OCI-M2 (cell line): ENCODE data around the gene ATP6V1G1.
"Not testable (repeated sequence)": the region's sequence is repeated elsewhere in the genome, so short reads cannot be mapped to it uniquely, and the experiment has no call there.

Experiments
- DNase-seq: peaks from one replicate; lab custom pipeline; 2025; ENCODE audit not compliant: unreplicated experiment; lab: John Stamatoyannopoulos, UW

The ATP6V1G1 gene, protein sequence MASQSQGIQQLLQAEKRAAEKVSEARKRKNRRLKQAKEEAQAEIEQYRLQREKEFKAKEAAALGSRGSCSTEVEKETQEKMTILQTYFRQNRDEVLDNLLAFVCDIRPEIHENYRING

DNA sequence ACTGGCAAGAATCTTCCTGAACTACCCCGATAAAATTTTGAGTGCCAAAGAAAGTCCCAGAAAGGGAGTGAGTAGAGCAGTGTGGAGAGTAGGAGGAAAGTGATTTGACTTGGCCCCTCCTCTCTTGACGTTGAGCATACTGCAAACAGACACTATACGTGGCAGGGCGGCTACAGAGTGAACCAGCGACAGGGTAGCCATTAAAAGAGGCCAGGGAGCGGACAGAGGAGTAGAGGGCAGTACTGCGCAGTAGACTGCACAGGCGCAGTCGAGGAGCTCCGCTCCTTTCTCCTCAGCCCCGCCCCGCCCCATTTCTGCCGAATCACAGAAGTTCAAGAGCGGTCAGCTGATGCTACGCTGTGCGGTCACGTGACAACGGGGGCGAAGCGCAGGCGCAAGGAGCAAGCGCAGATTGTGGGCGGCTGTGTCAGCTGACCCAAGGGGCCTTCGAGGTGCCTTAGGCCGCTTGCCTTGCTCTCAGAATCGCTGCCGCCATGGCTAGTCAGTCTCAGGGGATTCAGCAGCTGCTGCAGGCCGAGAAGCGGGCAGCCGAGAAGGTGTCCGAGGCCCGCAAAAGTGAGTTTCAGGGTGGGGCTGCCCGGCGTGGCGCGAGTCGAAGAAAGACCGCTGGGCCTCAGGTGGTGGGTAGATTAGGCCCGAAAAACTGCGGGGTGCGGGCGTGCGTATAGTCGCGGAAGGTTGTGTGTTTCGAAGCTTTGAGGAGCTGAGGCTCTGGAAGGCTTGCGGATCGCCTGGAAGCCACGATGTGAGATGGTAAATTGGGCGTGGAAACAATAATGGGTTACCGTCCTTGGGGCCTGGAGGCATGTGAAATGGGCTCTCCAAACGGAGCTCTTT lies at the start of gene ATP6V1G1:
Gene ATP6V1G1 (plus strand): TSS at position 425 of the 858 bp plus-strand sequence. CDS start 70 bp downstream, at position 495.
- DNase-seq = peak; percentile 77

DNA sequence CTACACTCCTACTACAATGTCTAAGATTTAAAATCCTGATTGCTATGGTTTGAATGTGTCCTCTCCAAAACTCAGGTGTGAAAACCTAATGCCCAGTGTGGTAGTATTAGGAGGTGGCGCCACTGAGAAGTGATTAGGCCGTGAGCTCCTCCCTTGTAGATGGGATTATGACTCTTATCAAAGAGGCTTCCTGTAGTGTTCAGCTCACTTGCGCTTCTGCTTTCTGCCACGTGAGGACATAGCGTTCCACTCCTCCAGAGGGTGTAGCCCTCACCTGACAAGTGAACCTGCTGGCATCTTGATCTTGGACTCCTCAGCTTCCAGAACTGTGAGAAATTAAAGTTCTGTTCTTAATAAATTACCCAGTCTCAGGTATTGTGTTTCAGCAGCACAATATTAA lies 49.3 kb upstream of the ATP6V1G1 start:
- DNase-seq = no peak

DNA sequence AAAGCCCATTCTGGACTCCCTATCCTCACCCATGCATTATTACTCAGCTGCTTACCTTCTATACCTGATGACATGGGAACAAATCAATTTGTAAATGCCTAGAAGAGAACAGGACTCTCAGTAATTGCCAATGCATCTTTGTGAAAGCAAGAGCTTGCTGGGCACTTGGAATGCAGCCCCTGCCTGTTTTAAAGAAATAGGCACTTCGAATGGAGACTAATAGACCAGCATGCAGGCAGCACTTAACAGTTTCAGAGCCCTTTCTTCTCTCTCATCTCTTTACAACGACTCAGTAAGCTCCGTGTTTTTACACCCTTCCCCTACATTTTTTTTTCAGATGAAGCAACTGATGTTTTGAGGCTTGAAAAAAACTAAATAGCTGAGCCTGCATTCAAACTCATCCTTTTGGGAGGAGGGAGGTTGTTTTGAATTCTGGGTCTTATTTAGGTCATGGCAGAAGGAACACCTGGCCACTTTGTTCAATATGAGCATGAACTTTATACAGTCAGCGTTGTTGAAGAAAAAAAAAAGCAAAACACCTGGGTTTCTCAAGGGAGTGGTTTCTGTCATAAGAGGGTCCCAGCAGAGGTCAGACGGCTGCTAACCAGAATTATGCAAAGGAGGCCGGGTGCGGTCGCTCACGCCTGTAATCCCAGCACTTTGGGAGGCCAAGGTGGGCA lies 47.7 kb upstream of the ATP6V1G1 start:
- no peak for DNase-seq

DNA sequence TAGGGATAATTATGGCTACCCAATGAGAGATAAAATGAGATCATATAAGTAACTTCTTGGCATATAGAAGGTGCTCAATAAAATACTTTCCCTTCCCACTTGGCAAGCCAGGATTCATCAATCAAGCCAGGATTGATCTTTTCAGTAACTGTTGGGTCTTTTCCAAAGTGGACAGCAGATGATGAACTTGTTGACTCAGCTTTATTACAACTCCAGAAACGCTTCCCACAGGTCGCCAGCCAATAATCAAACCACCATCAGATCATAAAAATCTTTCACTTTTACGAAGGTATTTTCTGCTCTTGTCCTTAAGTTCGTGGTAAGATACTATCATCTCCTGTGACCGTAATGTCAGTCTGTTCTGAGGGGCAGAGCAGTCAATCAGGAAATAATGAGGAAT lies 42.5 kb upstream of the ATP6V1G1 start:
- DNase-seq = no peak

DNA sequence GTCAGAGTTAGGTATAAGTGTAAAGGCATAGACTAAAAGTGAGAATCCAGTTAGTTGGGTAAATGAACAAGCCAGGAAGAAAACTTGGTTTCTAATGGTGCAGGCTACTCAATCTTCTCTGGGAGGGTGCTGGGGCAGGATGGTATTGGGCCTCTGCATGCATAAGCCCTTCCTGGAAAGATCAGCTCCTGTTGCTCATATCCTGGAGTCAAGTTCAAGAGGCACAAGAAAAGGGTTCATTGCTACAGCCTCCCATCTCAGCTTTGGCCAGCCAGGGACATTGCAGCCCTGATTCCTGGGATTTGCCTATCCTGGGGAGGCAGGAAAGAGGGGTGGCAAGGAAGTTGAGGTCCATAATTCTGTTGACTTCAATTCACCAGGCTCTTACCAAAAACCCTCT lies 40.7 kb upstream of the ATP6V1G1 start:
- DNase-seq = no peak

DNA sequence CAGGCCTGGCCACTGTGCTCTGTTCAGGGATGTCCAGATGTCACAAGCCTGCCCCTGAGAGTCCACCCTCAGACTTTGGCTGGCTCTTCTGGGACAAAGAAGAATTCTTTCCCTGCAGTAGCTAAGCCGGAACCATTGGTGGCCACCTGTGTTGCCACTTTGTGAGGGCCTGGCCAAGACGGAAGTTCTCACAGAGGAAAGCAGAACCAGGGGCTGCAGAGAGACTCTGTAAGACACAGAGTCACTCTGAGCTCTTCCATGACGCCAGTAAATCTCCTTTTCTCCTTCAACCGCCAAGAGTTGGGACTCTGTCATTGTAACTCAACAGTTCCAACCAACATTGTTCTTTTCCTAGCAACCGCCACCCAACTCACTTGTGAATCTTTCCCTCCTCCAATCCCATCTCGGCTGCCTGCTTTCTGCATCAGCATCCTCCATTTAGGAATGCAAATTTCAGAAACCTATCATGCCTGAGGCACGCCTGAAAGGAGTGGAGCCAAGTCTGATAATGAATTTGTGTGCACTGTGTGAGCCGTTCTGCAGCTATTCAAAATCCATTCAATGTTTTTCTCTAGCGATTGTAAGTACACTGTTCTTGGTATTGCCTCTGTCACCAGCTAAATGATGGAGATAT lies 37.8 kb upstream of the ATP6V1G1 start:
- no peak for DNase-seq

DNA sequence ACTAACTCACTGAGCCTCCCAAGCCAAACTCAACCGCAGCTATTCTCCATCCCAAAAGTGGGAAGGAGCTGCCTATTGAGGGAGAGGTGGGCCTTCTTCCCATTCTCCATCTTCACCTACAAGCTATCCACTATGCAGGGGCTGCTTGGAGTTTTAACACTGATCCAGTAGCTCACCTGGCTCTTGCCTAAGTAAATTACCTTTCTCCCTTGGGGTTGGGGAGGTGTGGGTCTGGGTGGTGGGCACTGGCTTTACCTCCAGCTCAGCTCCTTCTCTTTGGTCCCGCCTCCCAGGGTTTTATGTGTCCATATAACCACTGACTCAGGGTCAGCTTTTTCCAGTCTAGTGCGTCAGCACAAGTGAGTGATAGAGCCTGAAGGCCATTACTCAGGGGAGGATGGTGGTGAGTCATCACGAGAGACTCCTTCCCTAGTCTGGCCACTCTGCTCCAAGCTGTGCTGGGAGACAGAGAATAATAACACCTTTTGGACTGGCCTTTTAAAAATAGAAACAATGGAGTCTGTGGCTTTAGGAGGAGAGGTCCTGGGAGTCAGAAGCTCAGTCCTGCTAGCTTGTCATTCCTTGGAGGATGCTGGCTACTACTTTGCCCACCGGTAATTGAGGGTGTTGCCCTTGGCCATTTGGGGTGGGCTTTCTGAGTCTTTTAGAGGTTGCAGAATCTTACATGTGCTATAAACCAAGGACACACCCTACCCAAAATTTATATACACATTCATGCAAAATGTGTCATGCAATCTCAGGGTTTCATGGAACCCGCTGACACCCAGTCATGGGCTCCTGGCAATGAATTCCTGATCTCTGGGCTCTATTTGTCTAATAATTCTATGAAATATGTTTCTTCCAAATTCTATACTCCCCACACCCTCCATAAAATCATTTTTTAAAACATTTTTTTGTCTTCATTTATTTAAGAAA lies 35.6 kb upstream of the ATP6V1G1 start:
- no peak for DNase-seq

DNA sequence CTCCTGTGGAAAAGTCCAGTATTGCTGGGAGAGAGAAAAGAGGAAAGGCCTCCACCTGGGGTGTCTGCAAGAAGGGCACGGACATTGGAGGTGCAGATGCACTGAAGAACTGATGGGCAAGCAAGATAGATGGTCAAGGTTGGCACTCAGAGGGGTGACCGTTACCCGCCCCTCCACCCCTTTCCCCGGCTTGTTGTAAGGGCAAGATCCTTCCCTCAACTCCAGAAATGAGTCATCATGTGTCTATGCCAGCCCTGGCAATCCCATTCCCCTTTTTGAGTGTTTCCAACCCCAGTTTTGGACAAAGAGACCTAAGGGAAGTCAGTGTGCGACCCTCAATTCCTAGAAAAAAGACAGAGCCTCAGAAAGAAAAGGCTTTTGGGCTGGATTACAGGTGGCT lies 34.9 kb upstream of the ATP6V1G1 start:
- DNase-seq = no peak

DNA sequence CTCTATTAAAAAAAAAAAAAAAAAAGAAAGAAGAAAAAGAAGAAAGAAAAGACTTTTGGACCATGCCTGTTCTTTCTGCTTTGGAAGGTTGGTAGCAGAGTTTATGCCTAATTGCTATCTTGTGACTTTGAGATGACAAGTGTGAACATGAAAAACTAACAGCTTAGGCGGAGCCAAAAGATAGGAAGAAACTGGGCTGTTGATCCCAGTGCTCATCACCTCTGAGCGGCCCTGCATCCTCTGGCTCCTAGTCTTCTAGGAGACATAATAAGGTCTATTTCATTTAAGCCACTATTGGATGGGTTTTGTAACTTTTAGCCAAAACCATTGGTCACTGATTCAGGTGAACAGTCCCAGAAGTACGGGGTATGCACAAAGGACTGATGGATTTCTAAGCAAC lies 34.4 kb upstream of the ATP6V1G1 start:
- DNase-seq = no peak

DNA sequence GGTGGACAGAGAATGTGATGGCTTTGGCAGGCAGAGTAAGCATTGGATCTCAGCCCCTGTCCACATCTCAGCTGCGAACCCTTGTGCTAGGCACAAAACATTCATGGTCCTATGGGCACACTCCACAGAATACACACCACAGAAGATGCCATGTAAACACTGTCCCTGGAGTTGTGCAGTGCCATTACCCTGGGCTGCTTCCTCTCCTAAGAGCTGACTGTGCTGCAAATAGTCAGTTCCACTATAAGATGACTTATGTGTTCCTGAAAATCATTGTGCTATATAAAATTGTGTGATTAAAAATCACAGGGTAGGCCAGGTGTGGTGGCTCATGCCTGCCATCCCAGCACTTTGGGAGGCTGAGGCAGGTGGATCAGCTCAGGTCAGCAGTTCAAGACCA lies 31.9 kb upstream of the ATP6V1G1 start:
- DNase-seq = no peak

DNA sequence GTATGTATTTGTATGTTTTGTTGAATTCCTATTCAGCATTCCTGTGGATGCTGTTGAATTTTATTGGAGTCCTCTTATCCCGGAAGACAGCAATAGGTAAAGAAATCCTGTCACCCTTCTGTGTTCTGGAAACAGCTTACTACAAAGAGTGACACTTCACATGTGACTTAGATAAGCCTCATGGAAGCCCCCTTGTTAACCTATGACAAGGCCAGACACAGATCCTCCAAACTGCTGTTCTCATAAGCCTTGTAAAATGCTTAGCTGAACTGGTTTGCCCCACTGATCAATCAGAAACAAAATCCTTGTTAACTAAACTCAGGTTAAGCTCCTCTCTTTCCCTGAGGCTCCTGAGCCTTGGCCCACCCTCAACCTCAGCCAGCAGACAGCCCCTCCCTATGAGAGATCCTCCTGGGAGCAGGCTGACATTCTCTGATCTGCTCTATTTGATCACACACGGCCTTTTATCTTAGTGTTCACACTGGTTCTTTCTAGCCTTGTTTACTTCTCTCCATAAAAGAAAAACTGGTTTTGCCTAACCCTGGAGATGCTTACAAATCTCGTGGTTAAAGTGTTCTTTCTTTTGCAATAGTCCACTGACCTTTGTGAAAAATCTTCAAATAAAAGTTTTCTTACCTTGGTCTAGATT lies 29.4 kb upstream of the ATP6V1G1 start:
- no peak for DNase-seq

DNA sequence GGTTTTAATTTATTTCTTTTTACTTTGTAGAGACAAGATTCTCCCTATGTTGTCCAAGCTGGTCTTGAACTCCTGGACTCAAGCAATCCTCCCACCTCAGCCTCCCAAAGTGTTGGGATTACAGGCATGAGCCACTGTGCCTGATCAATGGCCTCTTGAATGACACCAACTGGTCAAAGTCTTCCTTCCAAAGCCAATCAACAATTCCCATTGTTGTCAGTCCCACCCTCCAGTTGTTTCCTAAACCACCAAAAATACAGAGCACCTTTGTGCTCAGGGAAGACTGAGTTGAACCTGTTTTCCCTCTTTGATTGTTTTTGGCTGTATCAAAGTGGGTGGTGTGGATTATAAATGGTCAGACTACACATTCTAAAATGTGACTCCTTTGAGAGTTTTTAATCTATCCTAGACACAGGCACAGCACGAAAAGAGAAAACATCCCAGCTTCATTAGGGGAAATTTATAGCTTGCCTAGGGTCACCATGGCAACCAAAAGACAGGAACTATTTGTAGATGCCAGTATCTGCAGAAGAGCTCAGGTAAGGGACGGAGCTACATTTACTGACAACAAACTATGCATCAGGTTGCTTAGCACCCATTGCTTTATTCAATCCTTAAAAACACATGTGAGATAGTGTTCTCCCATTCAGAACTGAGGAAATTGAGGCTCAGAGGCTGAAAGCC lies 27.6 kb upstream of the ATP6V1G1 start:
- DNase-seq = no peak

DNA sequence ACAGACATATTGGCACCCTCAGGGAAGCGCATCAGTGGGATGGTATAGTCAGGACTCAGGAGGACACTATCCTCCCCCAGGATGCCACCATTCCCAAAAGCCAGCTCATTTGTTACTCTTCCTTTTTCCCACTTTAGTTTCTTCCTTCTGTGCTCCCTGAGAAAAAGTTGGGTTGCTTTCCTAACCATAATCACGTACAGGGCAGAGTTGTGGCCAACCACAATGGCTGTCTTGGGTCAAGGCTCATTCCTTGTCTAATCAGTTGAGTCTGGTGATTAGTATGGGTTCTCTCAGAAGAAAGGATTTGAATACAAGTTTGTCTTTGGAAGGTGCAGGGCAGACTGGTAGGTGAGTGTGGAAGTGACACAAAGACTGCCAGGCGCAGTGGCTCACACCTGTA lies 26.6 kb upstream of the ATP6V1G1 start:
- DNase-seq = no peak

DNA sequence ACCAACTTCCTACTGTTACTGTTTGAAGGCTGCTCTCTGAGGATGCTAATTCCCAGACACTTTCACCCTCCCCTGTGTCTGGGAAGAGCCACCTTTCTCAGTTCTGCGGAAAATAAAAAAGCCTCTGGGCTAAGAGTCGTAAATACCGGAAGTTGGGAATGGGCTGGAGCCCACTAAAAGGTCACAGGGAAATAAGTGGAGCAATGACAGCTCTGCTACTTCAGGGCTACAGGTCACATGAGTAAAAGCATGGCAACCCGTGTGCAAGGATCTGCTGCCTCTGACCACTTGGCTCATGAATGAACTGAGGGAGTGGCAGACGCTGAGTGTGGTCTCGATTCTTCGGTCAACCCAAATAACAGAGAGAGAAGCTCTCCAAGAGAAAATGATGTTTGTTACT lies 25.8 kb upstream of the ATP6V1G1 start:
- no peak for DNase-seq

DNA sequence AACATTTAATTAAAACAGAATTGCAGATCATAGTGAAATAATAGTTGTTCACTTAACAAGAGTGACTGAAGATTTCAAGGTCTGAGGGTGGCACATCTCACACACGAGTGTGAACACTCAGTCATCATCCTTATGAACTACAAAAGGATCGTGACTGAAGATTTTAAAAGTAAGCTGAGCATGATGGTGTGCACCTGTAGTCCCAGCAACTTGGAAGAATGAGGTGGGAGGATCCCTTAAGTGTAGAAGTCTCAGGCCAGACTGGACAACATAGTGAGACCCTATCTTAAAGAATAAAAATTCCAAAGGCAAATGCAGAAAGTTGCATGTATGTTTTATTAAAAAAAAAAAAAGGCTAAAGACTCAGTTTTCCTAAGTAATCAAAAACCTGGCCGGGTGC lies 22.4 kb upstream of the ATP6V1G1 start:
- no peak for DNase-seq

DNA sequence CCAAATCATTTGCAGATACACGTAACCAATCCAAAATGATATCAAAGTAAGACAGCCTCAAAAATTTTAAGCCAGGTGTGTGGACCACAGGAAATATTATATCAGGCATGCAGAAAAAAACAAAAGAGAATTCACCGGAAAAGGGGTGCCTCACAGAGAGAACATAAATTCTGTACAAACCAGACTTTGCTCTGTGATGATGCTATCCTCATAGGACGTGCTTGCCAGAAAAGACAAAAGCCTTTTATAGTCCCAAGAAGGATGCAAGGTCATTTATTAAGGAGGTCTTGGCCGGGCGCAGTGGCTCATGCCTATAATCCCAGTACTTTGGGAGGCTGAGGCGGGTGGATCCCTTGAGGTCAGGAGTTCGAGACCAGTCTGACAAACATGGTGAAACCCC lies 16.8 kb upstream of the ATP6V1G1 start:
- no peak for DNase-seq

DNA sequence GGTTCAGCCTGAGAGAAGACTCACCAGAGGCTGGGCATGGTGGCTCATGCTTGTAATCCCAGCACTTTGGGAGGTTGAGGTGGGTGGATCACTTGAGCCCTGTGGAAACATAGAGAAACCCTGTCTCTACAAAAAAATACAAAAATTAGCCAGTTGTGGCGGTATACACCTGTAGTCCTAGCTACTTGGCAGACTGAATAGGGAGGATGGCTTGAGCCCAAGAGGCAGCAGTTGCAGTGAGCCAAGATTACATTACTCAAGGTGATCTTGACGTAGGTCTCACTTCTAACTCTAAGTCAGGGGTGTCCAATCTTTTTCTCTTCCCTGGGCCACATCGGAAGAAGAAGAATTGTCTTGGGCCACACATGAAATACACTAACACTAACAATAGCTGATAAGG lies 16.2 kb upstream of the ATP6V1G1 start:
- no peak for DNase-seq

DNA sequence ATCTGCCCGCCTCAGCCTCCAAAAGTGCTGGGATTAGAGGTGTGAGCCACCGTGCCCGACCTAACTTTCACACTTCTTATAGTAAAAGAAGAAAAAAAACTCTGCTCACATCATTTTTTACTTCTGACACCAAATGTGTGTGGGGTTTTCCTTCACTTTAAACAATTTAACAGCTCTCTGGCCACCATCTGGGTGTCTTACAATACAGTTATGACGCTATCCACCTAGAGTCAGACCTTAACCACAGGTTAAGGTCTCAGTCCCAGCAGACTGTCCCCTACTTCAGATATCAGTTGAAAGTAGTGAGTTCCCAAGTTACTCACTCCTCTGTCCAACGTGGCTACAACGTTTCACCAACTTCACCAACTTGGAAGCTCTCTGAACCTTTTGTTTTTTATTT lies 15.4 kb upstream of the ATP6V1G1 start:
- DNase-seq = no peak

DNA sequence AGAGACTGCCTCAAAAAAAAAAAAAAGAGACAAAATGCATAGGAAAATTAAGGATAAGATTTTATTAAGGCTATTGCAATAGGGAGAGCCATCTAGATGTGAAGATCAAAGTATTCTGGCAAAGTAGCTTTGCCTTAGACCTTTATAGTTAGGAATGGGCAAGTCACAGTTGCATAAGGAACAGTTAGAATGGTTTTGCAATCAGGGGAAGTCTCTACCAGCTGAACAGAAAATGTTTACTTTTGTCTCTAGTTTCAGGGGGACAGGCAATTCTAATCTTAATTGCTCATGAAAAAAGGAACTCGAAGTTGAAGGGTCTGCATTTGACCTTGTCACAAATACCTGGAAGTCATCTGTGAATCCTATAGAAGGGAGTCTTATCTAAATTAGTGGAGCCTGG lies 13.1 kb upstream of the ATP6V1G1 start:
- no peak for DNase-seq

DNA sequence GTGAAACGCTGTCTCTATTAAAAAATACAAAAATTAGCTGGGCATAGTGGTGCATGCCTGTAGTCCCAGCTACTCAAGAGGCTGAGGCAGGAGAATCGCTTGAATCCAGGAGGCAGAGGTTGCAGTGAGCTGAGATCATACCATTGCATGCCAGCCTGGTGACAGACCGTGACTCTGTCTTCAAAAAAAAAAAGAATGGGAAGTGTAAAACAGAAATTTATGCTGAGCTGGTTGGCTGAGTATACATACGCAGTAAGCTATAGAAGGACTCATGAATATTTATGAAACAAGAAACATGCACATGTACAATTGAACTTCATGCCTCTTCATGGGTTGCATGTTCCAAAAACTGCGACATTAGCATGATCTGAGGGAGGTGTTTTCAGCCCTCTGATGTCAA lies 10.8 kb upstream of the ATP6V1G1 start:
- not testable (repeated sequence) for DNase-seq
